Measurements from ENCODE around the gene YIF1B.
"Not testable (repeated sequence)": the region's sequence is repeated elsewhere in the genome, so short reads cannot be mapped to it uniquely, and the experiment has no call there.

YIF1B gene

DNA sequence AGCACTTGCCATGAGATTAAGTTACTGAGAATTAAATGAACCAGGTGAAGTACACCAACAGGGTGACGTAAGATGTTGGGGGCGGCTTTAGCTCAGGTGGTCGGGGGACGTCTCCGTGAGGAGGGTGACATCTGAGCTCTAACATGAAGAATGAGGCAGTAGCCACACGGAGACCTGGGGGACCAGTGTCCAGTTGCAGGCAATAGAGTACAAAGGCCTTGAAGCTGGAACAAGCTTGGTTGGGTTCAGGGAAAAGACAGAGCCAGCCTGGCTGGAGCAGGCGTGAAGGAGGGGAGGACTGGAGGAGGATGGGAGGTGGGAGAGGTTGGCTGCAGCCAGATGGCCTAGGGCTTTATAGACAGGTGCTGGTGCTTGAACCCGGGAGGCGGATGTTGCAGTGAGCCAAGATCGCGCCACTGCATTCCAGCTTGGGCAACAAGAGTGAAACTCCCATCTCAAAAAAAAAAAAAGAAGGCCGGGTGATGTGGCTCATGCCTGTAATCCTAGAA lies 49.8 kb downstream of the YIF1B start:
- no peak for TF ChIP-seq POLR2A (IDR thresholded peaks at IDR 0.05; ENCODE audit: low read depth, low read length)
- FAIRE-seq (no peak), DNase-seq (ENCODE audit: insufficient read length, low spot score) (no peak)

DNA sequence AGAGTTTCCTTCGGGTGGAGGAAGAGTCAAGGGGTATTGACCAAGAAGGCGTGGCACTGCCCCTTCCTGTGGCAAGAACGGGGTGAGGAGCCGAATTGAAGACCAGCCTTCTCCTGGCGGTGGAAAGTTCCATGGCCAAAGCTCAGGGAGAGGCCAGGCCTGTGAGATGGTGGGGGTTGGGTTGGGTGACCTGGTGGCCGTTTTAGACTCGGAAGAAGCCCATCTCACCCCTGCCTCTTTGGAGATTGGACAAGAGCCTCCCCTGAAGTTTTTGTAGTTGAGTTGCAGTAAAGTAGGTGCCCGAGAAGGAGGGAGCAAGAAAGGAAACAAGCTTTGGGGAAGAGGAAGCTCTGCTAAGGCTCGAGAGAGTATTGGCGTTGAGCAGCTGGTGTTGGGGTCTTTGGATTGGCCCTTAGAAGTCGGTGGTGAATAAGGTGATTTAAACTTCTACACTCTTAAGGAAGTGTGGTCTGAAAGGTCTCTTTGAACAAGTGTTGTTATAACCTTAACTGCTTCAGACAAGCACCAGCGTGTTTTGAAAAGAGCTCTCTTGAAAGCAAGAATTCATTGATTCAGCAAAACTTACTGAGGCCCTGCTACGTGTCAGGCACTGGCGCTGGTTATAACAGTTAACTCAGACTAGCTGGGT lies 50.4 kb downstream of the YIF1B start:
- no peak for TF ChIP-seq POLR2A (IDR thresholded peaks at IDR 0.05; ENCODE audit: low read depth, low read length)
- FAIRE-seq (no peak), DNase-seq (ENCODE audit: insufficient read length, low spot score) (no peak)

DNA sequence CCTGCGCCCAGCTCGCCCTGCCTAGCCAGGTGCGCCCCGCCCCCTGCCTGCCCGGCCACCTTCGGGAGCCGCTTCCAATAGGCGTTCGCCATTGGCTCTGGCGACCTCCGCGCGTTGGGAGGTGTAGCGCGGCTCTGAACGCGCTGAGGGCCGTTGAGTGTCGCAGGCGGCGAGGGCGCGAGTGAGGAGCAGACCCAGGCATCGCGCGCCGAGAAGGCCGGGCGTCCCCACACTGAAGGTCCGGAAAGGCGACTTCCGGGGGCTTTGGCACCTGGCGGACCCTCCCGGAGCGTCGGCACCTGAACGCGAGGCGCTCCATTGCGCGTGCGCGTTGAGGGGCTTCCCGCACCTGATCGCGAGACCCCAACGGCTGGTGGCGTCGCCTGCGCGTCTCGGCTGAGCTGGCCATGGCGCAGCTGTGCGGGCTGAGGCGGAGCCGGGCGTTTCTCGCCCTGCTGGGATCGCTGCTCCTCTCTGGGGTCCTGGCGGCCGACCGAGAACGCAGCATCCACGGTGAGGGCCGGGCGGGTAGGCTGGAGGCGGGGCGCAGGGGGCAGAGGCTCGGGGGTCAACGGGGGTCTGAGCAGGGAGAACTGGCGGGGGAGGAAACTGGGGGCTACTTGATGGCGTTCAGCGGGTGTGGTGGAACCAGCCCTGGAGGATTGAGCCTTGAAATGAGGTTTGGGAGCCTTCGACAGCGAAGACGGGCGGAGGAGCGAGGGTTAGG lies 51.1 kb downstream of the YIF1B start, which contains the start of gene SPINT2:
SPINT2 (plus strand) TSS at position 88 of the 727 bp plus-strand sequence; CDS start at position 408, 320 bp downstream.
- no peak for DNase-seq (ENCODE audit: insufficient read length, low spot score)
- no peak for FAIRE-seq
- no peak for TF ChIP-seq POLR2A (IDR thresholded peaks at IDR 0.05; ENCODE audit: low read depth, low read length)

DNA sequence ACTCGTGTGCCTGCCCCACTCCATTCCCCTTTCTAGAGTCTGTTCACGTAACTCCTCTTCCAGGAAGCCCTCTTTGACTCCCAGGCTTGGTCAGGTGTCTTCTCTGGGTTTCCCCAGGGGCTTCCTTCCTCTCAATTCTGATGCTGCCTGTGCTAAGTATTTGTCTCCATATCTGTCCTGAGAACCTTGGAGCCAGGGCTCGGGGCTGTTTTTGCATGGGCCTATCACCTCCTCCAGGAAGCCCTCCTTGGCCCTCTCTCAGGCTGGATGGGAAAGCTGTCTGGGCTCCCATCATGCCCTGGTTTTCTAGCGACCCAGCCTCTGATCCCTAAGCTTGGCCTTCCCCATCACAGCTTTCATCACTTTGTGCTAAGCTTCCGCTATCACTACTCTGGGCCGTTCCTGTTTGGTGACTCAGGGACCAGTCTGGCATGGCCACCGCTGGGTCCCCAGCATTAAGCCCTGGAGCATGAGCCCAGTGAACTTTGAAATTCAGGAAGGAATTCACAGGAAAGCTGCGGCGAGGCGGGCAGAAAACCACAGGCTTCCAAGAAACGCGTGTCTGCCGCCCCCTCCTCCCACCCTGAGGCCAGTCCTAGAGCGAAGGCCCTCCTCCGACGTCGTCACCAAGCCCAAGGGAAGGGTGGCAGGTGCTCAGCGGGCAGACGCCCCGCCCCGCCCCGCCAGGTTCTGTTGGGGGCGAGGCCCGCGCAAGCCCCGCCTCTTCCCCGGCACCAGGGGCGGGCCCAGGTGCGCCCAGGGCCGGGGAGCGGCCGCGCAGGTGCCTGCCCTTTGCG lies 51.9 kb downstream of the YIF1B start:
- DNase-seq (ENCODE audit: insufficient read length, low spot score), result no peak
- no peak for FAIRE-seq
- TF ChIP-seq POLR2A (IDR thresholded peaks at IDR 0.05; ENCODE audit: low read depth, low read length), result no peak

DNA sequence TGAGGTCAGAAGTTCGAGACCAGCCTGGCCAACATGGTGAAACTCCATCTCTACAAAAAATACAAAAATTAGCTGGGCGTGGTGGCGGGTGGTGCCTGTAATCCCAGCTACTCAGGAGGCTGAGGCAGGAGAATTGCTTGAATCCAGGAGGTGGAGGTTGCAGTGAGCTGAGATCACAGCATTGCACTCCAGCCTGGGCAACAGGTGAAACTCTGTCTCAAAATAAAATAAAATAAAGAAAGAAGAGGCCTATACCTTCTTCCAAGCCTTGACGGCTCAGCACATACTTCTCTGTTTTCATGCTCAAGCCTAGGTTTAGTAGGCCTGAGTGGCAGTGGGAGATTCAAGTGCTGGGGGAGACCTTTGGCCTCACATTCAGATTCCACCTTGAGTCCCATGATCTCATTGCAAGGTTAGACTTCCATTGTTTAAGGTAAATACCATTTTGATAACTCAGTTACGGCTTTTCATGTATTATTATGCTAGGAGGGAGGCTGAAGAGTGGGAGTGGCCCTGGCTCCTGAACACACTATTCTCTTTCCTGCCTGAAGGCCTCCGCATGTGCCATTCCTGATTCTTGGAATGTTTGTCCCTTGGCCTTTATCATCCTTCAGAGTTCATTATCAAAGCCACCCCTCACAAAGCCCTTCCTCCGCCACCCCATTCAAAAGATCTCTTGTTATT lies 53.0 kb downstream of the YIF1B start:
- TF ChIP-seq POLR2A (IDR thresholded peaks at IDR 0.05; ENCODE audit: low read depth, low read length), result no peak
- FAIRE-seq (no peak), DNase-seq (ENCODE audit: insufficient read length, low spot score) (no peak)

DNA sequence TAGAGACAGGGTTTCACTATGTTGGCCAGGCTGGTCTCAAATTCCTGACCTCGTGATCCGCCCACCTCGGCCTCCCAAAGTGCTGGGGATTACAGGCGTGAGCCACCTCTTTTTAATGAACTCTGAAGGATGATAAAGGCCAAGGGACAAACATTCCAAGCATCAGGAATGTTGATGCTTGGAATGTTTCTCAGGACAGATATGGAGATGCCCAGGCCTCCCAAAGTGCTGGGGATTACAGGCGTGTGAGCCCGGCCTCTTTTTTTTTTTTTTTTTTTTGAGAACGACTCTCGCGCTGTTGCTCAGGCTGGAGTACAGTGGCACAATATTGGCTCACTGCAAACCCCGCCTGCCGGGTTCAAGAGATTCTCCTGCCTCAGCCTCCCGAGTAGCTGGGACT lies 53.8 kb downstream of the YIF1B start:
- not testable (repeated sequence) for DNase-seq (ENCODE audit: insufficient read length, low spot score); FAIRE-seq

DNA sequence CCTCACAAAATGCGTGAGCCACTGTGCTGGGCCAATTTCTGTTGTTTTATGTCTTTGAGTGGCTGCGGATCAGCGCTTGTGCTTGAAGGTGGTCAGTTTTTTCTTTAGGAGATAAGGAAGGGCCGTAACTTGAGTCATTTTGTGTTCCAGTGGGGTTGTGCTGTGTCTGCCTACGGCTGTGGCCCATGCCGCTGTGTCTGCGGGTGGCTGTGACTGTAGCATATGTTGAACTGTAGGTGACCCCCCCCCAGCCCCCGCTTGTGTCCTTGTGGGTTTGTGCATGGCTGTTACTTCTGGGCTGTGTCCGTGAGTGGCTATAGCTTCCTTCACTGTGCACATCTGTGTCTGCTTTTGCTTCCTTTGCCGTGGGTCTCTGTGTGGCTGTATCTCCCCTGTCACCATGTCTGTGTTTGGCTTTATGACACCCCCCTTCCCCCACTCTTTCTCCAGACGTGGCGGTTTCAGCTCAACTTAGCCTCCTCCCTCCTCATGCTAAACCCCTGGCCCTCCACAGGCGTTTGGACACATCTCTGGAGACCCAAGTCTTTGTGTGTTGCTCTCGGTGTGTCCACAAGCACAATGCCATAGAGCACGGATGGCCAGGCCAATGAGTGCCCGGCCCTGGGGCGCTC lies 60.2 kb downstream of the YIF1B start:
- FAIRE-seq, result no peak
- DNase-seq (ENCODE audit: insufficient read length, low spot score), result no peak

DNA sequence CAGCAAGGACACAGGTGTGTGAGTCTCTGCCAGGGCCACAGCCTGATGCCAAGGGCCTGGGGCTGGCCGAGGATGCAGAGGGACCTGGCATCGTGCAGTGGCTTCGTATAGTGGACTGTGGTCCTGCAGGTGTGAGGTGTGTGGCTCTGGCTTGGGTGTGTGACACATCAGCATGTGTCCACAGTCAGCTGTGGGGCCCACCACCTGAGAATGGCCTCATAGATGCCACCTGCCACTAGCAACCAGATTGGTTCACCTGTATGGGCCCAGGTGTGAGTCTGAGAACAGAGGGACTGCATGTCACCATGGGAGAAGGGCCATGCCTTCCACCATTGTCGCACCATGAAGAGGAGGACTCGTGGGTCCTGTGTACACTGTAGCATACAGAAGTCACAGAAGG lies 62.0 kb downstream of the YIF1B start:
- TF ChIP-seq POLR2A (IDR thresholded peaks at IDR 0.05; ENCODE audit: low read depth, low read length), result no peak
- FAIRE-seq, result no peak

More for the DNA sequence above, 60.2 kb downstream of the YIF1B start:
- TF ChIP-seq POLR2A (IDR thresholded peaks at IDR 0.05; ENCODE audit: low read depth, low read length), result no peak

More for the DNA sequence above, 62.0 kb downstream of the YIF1B start:
- DNase-seq (ENCODE audit: insufficient read length, low spot score), result no peak
